Lower leg skin (tissue), 4 donors: ENCODE results near the gene PRSS38. TPM values are rescaled to one million over a fixed set of nuclear protein-coding genes. Genes with fewer than 3 reads are reported as not detected.

Source experiments
- DNase-seq, 2 donors: peaks; one replicate each; pipeline ENCODE4 v3.0.0-alpha.2; 2019; ENCODE audit warnings: low spot score in 2 of 2
- H3K4me3 ChIP-seq: fragments of 200-600 bp; sonication (generic); 2 replicates; pipeline ENCODE4 v1.5.1; 2017; ENCODE audit warnings: mild to moderate bottlenecking, low read depth; ENCODE audit not compliant: poor library complexity, severe bottlenecking
- CTCF ChIP-seq, 3 donors: fragments of 450-650 bp; IDR thresholded peaks; one replicate each; pipeline ENCODE4 v1.5.1; 2016; ENCODE audit warnings: antibody characterized with exemption in 3 of 3, mild to moderate bottlenecking in 3 of 3, moderate library complexity in 2 of 3
- POLR2A ChIP-seq, 2 donors: fragments of 450-650 bp; IDR thresholded peaks; one replicate each; pipeline ENCODE4 v1.6.1; 2016 to 2017; ENCODE audit warnings: antibody characterized with exemption in 2 of 2, mild to moderate bottlenecking in 1 of 2, moderate library complexity in 1 of 2
- WGBS, 2 donors: methylation state at CpG; one replicate each; pipeline ENCODE4 v1.1.5; 2018; 5-methylcytosine and 5-hydroxymethylcytosine counted together
- intact Hi-C: fragments of 100-400 bp; cut with DNase I; formaldehyde crosslinking; loops from one replicate; pipeline ENCODE4 v1.15.0; 2023; ENCODE audit warnings: low total_unique reads
- total RNA-seq, 4 donors: library from RNA; depleted of rRNA; stranded (reverse); fragments of >200 nt; gene quantifications; one replicate each; pipeline ENCODE4 v1.1.0, GENCODE V29; 2016

PRSS38 gene
- total RNA-seq, 4 donors from 2014 or later: not detected

GRCh38 chr1:227771771-227772170, 43.7 kb upstream of the PRSS38 start:
- H3K4me3 ChIP-seq: no peak overlapping the region
- intact Hi-C loops: no loop called here
- no peak for TF ChIP-seq CTCF (IDR thresholded peaks at IDR 0.05)
- TF ChIP-seq POLR2A (IDR thresholded peaks at IDR 0.05): no peak
- DNase-seq: no peak
- WGBS, 2 donors: 86 to 97% methylated on average over 7 of the region's 7 CpGs

GRCh38 chr1:227773558-227773957, 41.9 kb upstream of the PRSS38 start:
- intact Hi-C loops: no loop called here
- 91 to 96% methylated on average over 15 of the region's 15 CpGs for WGBS, 2 donors
- no peak for DNase-seq
- TF ChIP-seq CTCF (IDR thresholded peaks at IDR 0.05) (no peak), POLR2A (IDR thresholded peaks at IDR 0.05) (no peak)
- no peak overlapping the region for H3K4me3 ChIP-seq

- TF ChIP-seq CTCF (IDR thresholded peaks at IDR 0.05): no peak
- TF ChIP-seq POLR2A (IDR thresholded peaks at IDR 0.05): no peak
- DNase-seq: no peak
- 90 to 95% methylated on average over 13 of the region's 13 CpGs for WGBS, 2 donors
- H3K4me3 ChIP-seq: no peak overlapping the region
- intact Hi-C loops: no loop called here
These were observed 41.3 kb upstream of the PRSS38 start for GRCh38 chr1:227774051-227774731.

- no peak overlapping the region for H3K4me3 ChIP-seq
- no peak for DNase-seq
- intact Hi-C loops: loop anchor here (5.0 kb wide), 1 partner anchor 302 kb away; no protein-coding TSS in a partner anchor
- TF ChIP-seq POLR2A (IDR thresholded peaks at IDR 0.05) (no peak), CTCF (IDR thresholded peaks at IDR 0.05) (no peak)
- 68 to 72% methylated on average over 30 to 42 of the region's 42 CpGs for WGBS, 2 donors
These were observed 40.4 kb upstream of the PRSS38 start for GRCh38 chr1:227774821-227775661.

- no peak overlapping the region for H3K4me3 ChIP-seq
- intact Hi-C loops: loop anchor here (5.0 kb wide), 1 partner anchor 301 kb away; no protein-coding TSS in a partner anchor
- TF ChIP-seq CTCF (IDR thresholded peaks at IDR 0.05) (no peak), POLR2A (IDR thresholded peaks at IDR 0.05) (no peak)
- no peak for DNase-seq
- 92 to 94% methylated on average over 10 of the region's 10 CpGs for WGBS, 2 donors
These were observed 39.6 kb upstream of the PRSS38 start for GRCh38 chr1:227775841-227776240.
